ENCODE data around the gene PERM1.

DNA sequence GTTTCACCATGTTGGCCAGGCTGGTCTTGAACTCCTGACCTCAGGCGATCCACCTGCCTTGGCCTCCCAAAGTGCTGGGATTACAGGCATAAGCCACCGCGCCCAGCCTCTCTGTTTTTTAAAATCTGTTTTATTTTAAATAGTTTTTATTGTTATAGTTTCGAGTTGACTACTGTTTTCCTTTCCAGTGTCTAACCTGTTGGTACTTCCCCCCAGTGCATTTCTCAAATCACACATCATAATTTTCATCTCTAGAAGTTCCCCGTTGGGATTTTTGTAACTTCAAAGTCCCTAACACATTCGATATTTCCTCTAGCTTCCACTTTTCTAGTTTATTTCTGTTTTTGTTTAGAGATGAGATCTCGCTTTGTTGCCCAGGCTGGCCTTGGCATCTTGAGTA lies 10.5 kb upstream of the PERM1 start:
- TF ChIP-seq FOSL1 (IDR thresholded peaks at IDR 0.05; ENCODE audit: low read depth) (no peak), CEBPB (IDR thresholded peaks at IDR 0.05; ENCODE audit: low read depth) (no peak), POLR2A (IDR thresholded peaks at IDR 0.05; ENCODE audit: borderline replicate concordance, extremely low read depth, insufficient read depth, insufficient read length) (no peak), YY1 (IDR thresholded peaks at IDR 0.05; ENCODE audit: extremely low read depth, insufficient replicate concordance, low read depth, low read length) (no peak), ZNF274 (IDR thresholded peaks at IDR 0.05; ENCODE audit: low read depth, low read length) (no peak)
- TF ChIP-seq, protein P1, sequence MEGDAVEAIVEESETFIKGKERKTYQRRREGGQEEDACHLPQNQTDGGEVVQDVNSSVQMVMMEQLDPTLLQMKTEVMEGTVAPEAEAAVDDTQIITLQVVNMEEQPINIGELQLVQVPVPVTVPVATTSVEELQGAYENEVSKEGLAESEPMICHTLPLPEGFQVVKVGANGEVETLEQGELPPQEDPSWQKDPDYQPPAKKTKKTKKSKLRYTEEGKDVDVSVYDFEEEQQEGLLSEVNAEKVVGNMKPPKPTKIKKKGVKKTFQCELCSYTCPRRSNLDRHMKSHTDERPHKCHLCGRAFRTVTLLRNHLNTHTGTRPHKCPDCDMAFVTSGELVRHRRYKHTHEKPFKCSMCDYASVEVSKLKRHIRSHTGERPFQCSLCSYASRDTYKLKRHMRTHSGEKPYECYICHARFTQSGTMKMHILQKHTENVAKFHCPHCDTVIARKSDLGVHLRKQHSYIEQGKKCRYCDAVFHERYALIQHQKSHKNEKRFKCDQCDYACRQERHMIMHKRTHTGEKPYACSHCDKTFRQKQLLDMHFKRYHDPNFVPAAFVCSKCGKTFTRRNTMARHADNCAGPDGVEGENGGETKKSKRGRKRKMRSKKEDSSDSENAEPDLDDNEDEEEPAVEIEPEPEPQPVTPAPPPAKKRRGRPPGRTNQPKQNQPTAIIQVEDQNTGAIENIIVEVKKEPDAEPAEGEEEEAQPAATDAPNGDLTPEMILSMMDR (IDR thresholded peaks at IDR 0.05 in 2 of 3, conservative IDR thresholded peaks at IDR 0.05 in 1 of 3; ENCODE audit: borderline replicate concordance in 1 of 3, insufficient read depth in 1 of 3, low read depth in 2 of 3, low read length in 2 of 3): no peak
- TF ChIP-seq, protein P2, sequence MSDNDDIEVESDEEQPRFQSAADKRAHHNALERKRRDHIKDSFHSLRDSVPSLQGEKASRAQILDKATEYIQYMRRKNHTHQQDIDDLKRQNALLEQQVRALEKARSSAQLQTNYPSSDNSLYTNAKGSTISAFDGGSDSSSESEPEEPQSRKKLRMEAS (IDR thresholded peaks at IDR 0.05): no peak

Measured in HCT116 (cell line).